Heart right ventricle (tissue), 16 donors: ENCODE data around the gene CLEC19A. TPM values are rescaled to one million over a fixed set of nuclear protein-coding genes. Genes with fewer than 3 reads are reported as not detected.

Experiments
- ATAC-seq, 8 donors: fragments of 200-7000 bp; cut with Tn5 transposase; one replicate each; pipeline ENCODE4 v1.9.1; 2020; ENCODE audit warnings: mild to moderate bottlenecking in 8 of 8, moderate library complexity in 8 of 8, moderate number of reproducible peaks in 1 of 8
- DNase-seq, 2 donors: peaks; one replicate each; pipeline ENCODE4 v3.0.0-alpha.2; 2020
- H3K27ac ChIP-seq, 10 donors: fragments of 200-600 bp; sonication (generic) in 2 of 10; one replicate each; pipeline versions ENCODE4 v1.5.0 to v1.8.0; 2020 to 2022; ENCODE audit warnings: mild to moderate bottlenecking in 3 of 10
- H3K27me3 ChIP-seq, 7 donors: fragments of 200-600 bp; one replicate each; pipeline ENCODE4 v1.8.0; 2021 to 2022; ENCODE audit warnings: mild to moderate bottlenecking in 2 of 7
- H3K36me3 ChIP-seq, 9 donors: fragments of 200-600 bp; sonication (generic) in 1 of 9; one replicate each; pipeline versions ENCODE4 v1.5.0 to v1.8.0; 2020 to 2022; ENCODE audit warnings: mild to moderate bottlenecking in 2 of 9
- H3K4me1 ChIP-seq, 9 donors: fragments of 200-600 bp; sonication (generic) in 1 of 9; one replicate each; pipeline versions ENCODE4 v1.5.0 to v1.8.0; 2020 to 2022; ENCODE audit warnings: mild to moderate bottlenecking in 4 of 9
- H3K4me3 ChIP-seq, 10 donors: fragments of 200-600 bp; sonication (generic) in 2 of 10; one replicate each; pipeline versions ENCODE4 v1.5.0 to v1.8.0; 2020 to 2022; ENCODE audit warnings: mild to moderate bottlenecking in 7 of 10, moderate library complexity in 2 of 10
- H3K9me3 ChIP-seq, 11 donors: fragments of 200-600 bp in 10 of 11; sonication (generic) in 2 of 11; one replicate each; pipeline versions ENCODE4 v1.5.0 to v1.8.0; 2013 to 2022; ENCODE audit warnings: mild to moderate bottlenecking in 2 of 11, control low read depth in 1 of 11, moderate library complexity in 1 of 11
- CTCF ChIP-seq, 9 donors: fragments of 200-600 bp; sonication (generic) in 2 of 9; IDR thresholded peaks; one replicate each; pipeline versions ENCODE4 v1.5.0 to v1.8.0; 2021 to 2022; ENCODE audit warnings: antibody characterized with exemption in 9 of 9, mild to moderate bottlenecking in 5 of 9, moderate library complexity in 1 of 9
- WGBS, 2 donors: extraction: QIAGEN DNeasy Blood & Tissue Kit; methylation state at CpG; one replicate each; pipeline ENCODE4 v1.1.7; 2013; ENCODE audit warnings: inconsistent platforms in 1 of 2; 5-methylcytosine and 5-hydroxymethylcytosine counted together
- intact Hi-C, 10 donors: fragments of 100-400 bp; cut with DNase I; formaldehyde crosslinking; loops; one replicate each; pipeline versions ENCODE4 v1.11.1 to v1.14.2; 2022
- polyA plus RNA-seq, 2 donors: library from polyadenylated mRNA; stranded (reverse); fragments of 200-250 nt; gene quantifications; one replicate each; pipeline ENCODE4 v1.2.3, GENCODE V29; 2013
- total RNA-seq, 10 donors: library from RNA; stranded (reverse); fragmentation: NEBNext Ultra II Directional in 3 of 10; extraction: Animal tissue kit (Norgen Biotek cat#: 25700) in 3 of 10; gene quantifications; one replicate each; pipeline versions ENCODE4 v1.2.1 to v1.2.4, GENCODE V29; 2021 to 2023
- donor health status: Arrhythmogenic right ventricular cardiomyopathy.
- donor health status: ischemic (EF 13 %, LVEDD 7.1; RV severe dilation, severe dysfunction).
- donor health status: healthy with polysubstance abuse.
- donor health status: DM: no; HTN: yes; CAD: no.
- donor health status: DM: no; HTN: no; CAD: no.
- donor health status: ischemic (EF 25% LVEDD 6.9; RV normal size, moderate dysfunction).
- donor health status: ischemic (EF 25% LVEDD 5.7; RV mildly dilated, moderate dysfunction).
- donor health status: healthy.
- donor health status: DM: yes; HTN: yes; CAD: no.
- donor health status: Ischemic cardiomyopathy.
- donor health status: ischemic (EF 35%, LVEDD 5.7; RV mildly dilated, moderate dysfunction).
- donor health status: nonischemic (EF 11% LVEDD 7.7; RV severe dilation, severe dysfunction).
- donor health status: DM: yes; HTN: yes; CAD: no.
- donor health status: PGD.
- donor health status: ischemic (EF 29% LVEDD 5.4; RV normal size, mild dysfunction).
- donor health status: nonischemic (EF 23%, LVEDD 6.1; RV moderate dilation, normal function).

The CLEC19A gene
- total and polyA plus RNA-seq, 12 donors, result not detected

GRCh38 chr16:19344224-19344801 lies 58.8 kb downstream of the CLEC19A start:
- H3K9me3 ChIP-seq, result peaks cover 0 to 6% (median 0%) of the 10 kb centered on the region in 11 donors
- H3K4me3 ChIP-seq, result no peak overlapping the region
- no peaks in the 10 kb centered on the region for H3K4me1 ChIP-seq
- intact Hi-C loops, result no loop called here
- no peak overlapping the region for H3K27ac ChIP-seq
- H3K27me3 ChIP-seq, result peaks cover 0 to 31% (median 24%) of the 10 kb centered on the region in 7 donors
- WGBS, 2 donors, result 66 to 70% methylated on average over 9 of the region's 9 CpGs
- no peak for TF ChIP-seq CTCF (IDR thresholded peaks at IDR 0.05)
- no peaks in the 10 kb centered on the region for H3K36me3 ChIP-seq
- DNase-seq, result no peak
- ATAC-seq, result no peak

GRCh38 chr16:19344980-19345379 lies 59.4 kb downstream of the CLEC19A start:
- Histone ChIP-seq H3K27me3 (peaks cover 0 to 35% (median 26%) of the 10 kb centered on the region in 7 donors), H3K4me1 (no peaks in the 10 kb centered on the region), H3K9me3 (peaks cover 0 to 6% (median 0%) of the 10 kb centered on the region in 11 donors), H3K27ac (no peak overlapping the region), H3K36me3 (no peaks in the 10 kb centered on the region), H3K4me3 (no peak overlapping the region)
- no peak for ATAC-seq
- DNase-seq, result no peak
- no peak for TF ChIP-seq CTCF (IDR thresholded peaks at IDR 0.05)
- 67 to 71% methylated on average over 4 of the region's 4 CpGs for WGBS, 2 donors
- intact Hi-C loops, result no loop called here

GRCh38 chr16:19346335-19346922 lies 60.9 kb downstream of the CLEC19A start:
- peaks cover 0 to 6% (median 0%) of the 10 kb centered on the region in 11 donors for H3K9me3 ChIP-seq
- TF ChIP-seq CTCF (IDR thresholded peaks at IDR 0.05), result no peak
- H3K4me1 ChIP-seq, result no peaks in the 10 kb centered on the region
- peaks cover 0 to 35% (median 26%) of the 10 kb centered on the region in 7 donors for H3K27me3 ChIP-seq
- no peak overlapping the region for H3K27ac ChIP-seq
- 33 to 34% methylated on average over 3 of the region's 3 CpGs for WGBS, 2 donors
- ATAC-seq (no peak), DNase-seq (no peak)
- intact Hi-C loops, result no loop called here
- H3K4me3 ChIP-seq, result no peak overlapping the region
- no peaks in the 10 kb centered on the region for H3K36me3 ChIP-seq

- no peaks in the 10 kb centered on the region for H3K4me1 ChIP-seq
- no peak overlapping the region for H3K4me3 ChIP-seq
- 77 to 78% methylated on average over 6 of the region's 6 CpGs for WGBS, 2 donors
- ATAC-seq, result no peak
- H3K27me3 ChIP-seq, result peaks cover 0 to 35% (median 33%) of the 10 kb centered on the region in 7 donors
- DNase-seq, result no peak
- H3K36me3 ChIP-seq, result no peaks in the 10 kb centered on the region
- H3K9me3 ChIP-seq, result peaks cover 0 to 2% (median 0%) of the 10 kb centered on the region in 11 donors
- intact Hi-C loops, result no loop called here
- H3K27ac ChIP-seq, result no peak overlapping the region
- TF ChIP-seq CTCF (IDR thresholded peaks at IDR 0.05), result no peak
These were observed 62.6 kb downstream of the CLEC19A start for GRCh38 chr16:19348125-19348524.
